Measurements from ENCODE around the gene KCNA3. TPM values are rescaled to one million over a fixed set of nuclear protein-coding genes. Genes with fewer than 3 reads are reported as not detected.

KCNA3 gene
- total RNA-seq, 1 experiment from 2014 or later = not detected

- Histone ChIP-seq H3K27ac (no peak overlapping the region), H3K27me3 (peaks cover 9% of the 10 kb centered on the region; the same call in 1 of the 2 replicates), H3K4me1 (no peaks in the 10 kb centered on the region), H3K36me3 (no peaks in the 10 kb centered on the region), H3K4me3 (no peak overlapping the region), H3K9me3 (replicated peaks) (no peaks in the 10 kb centered on the region)
- no peak for DNase-seq
Measured at GRCh38 chr1:110690709-110691365, 16.1 kb upstream of the KCNA3 start.

GRCh38 chr1:110689868-110690267 lies 15.1 kb upstream of the KCNA3 start:
- DNase-seq = no peak
- Histone ChIP-seq H3K9me3 (replicated peaks) (no peaks in the 10 kb centered on the region), H3K27me3 (peaks cover 9% of the 10 kb centered on the region; the same call in 1 of the 2 replicates), H3K4me1 (no peaks in the 10 kb centered on the region), H3K4me3 (no peak overlapping the region), H3K27ac (no peak overlapping the region), H3K36me3 (no peaks in the 10 kb centered on the region)

- Histone ChIP-seq H3K36me3 (no peaks in the 10 kb centered on the region), H3K4me1 (no peaks in the 10 kb centered on the region), H3K27ac (no peak overlapping the region), H3K27me3 (peaks cover 11% of the 10 kb centered on the region; the same call in 1 of the 2 replicates), H3K9me3 (replicated peaks) (no peaks in the 10 kb centered on the region), H3K4me3 (no peak overlapping the region)
- no peak for DNase-seq
Measured at GRCh38 chr1:110688514-110688913, 13.8 kb upstream of the KCNA3 start.

- no peak for DNase-seq
- Histone ChIP-seq H3K27me3 (peaks cover 12% of the 10 kb centered on the region; the same call in 1 of the 2 replicates), H3K36me3 (no peaks in the 10 kb centered on the region), H3K4me3 (no peak overlapping the region), H3K27ac (no peak overlapping the region), H3K9me3 (replicated peaks) (no peaks in the 10 kb centered on the region), H3K4me1 (no peaks in the 10 kb centered on the region)
Measured at GRCh38 chr1:110687250-110687649, 12.5 kb upstream of the KCNA3 start.

- no peaks in the 10 kb centered on the region for H3K36me3 ChIP-seq
- no peak for DNase-seq
- peaks cover 9% of the 10 kb centered on the region; the same call in 1 of the 2 replicates for H3K27me3 ChIP-seq
- no peaks in the 10 kb centered on the region for H3K4me1 ChIP-seq
- H3K27ac ChIP-seq = no peak overlapping the region
- no peak overlapping the region for H3K4me3 ChIP-seq
- H3K9me3 ChIP-seq (replicated peaks) = no peaks in the 10 kb centered on the region
Measured at GRCh38 chr1:110686188-110686587, 11.4 kb upstream of the KCNA3 start.

GRCh38 chr1:110684491-110684890 lies 9.8 kb upstream of the KCNA3 start:
- Histone ChIP-seq H3K27me3 (peaks cover 9% of the 10 kb centered on the region; the same call in 1 of the 2 replicates), H3K9me3 (replicated peaks) (no peaks in the 10 kb centered on the region), H3K27ac (no peak overlapping the region), H3K4me1 (no peaks in the 10 kb centered on the region), H3K36me3 (no peaks in the 10 kb centered on the region), H3K4me3 (no peak overlapping the region)
- no peak for DNase-seq

GRCh38 chr1:110682898-110683297 lies 8.2 kb upstream of the KCNA3 start:
- H3K9me3 ChIP-seq (replicated peaks) = no peaks in the 10 kb centered on the region
- no peak overlapping the region for H3K4me3 ChIP-seq
- H3K27me3 ChIP-seq = peaks cover 5% of the 10 kb centered on the region; the same call in 1 of the 2 replicates
- no peak overlapping the region for H3K27ac ChIP-seq
- H3K36me3 ChIP-seq = no peaks in the 10 kb centered on the region
- no peaks in the 10 kb centered on the region for H3K4me1 ChIP-seq
- DNase-seq = no peak

GRCh38 chr1:110680036-110680735 lies 5.4 kb upstream of the KCNA3 start:
- DNase-seq = no peak
- Histone ChIP-seq H3K36me3 (no peaks in the 10 kb centered on the region), H3K27ac (no peak overlapping the region), H3K4me1 (no peaks in the 10 kb centered on the region), H3K27me3 (peaks cover 5% of the 10 kb centered on the region; the same call in 1 of the 2 replicates), H3K9me3 (replicated peaks) (no peaks in the 10 kb centered on the region), H3K4me3 (no peak overlapping the region)

GRCh38 chr1:110677526-110677925 lies 2.8 kb upstream of the KCNA3 start:
- no peaks in the 10 kb centered on the region for H3K36me3 ChIP-seq
- no peak for DNase-seq
- H3K27me3 ChIP-seq = no peaks in the 10 kb centered on the region
- H3K9me3 ChIP-seq (replicated peaks) = no peaks in the 10 kb centered on the region
- H3K27ac ChIP-seq = no peak overlapping the region
- no peak overlapping the region for H3K4me3 ChIP-seq
- no peaks in the 10 kb centered on the region for H3K4me1 ChIP-seq

- H3K9me3 ChIP-seq (replicated peaks) = no peaks in the 10 kb centered on the region
- no peak overlapping the region for H3K27ac ChIP-seq
- no peak overlapping the region for H3K4me3 ChIP-seq
- DNase-seq = no peak
- no peaks in the 10 kb centered on the region for H3K27me3 ChIP-seq
- no peaks in the 10 kb centered on the region for H3K36me3 ChIP-seq
- H3K4me1 ChIP-seq = no peaks in the 10 kb centered on the region
Measured at GRCh38 chr1:110676970-110677369, 2.2 kb upstream of the KCNA3 start.

- Histone ChIP-seq H3K27me3 (no peaks in the 10 kb centered on the region), H3K36me3 (no peaks in the 10 kb centered on the region)
Measured at GRCh38 chr1:110675060-110675791, 486 bp upstream of the KCNA3 start.

GRCh38 chr1:110673805-110674336 lies 869 bp downstream of the KCNA3 start:
- H3K9me3 ChIP-seq (replicated peaks) = no peaks in the 10 kb centered on the region
- no peaks in the 10 kb centered on the region for H3K4me1 ChIP-seq
- no peak overlapping the region for H3K27ac ChIP-seq
- no peaks in the 10 kb centered on the region for H3K27me3 ChIP-seq
- no peak for DNase-seq
- no peak overlapping the region for H3K4me3 ChIP-seq
- H3K36me3 ChIP-seq = no peaks in the 10 kb centered on the region

More at GRCh38 chr1:110675060-110675791, 486 bp upstream of the KCNA3 start:
- H3K4me1 ChIP-seq = no peaks in the 10 kb centered on the region
- H3K4me3 ChIP-seq = no peak overlapping the region
- H3K9me3 ChIP-seq (replicated peaks) = no peaks in the 10 kb centered on the region
- no peak for DNase-seq
- no peak overlapping the region for H3K27ac ChIP-seq

- no peaks in the 10 kb centered on the region for H3K36me3 ChIP-seq
- H3K27ac ChIP-seq = no peak overlapping the region
- no peaks in the 10 kb centered on the region for H3K27me3 ChIP-seq
- no peak for DNase-seq
- H3K9me3 ChIP-seq (replicated peaks) = no peaks in the 10 kb centered on the region
- H3K4me1 ChIP-seq = no peaks in the 10 kb centered on the region
- no peak overlapping the region for H3K4me3 ChIP-seq
Measured at GRCh38 chr1:110673197-110673701, 1.5 kb downstream of the KCNA3 start.

- H3K27me3 ChIP-seq = no peaks in the 10 kb centered on the region
- H3K27ac ChIP-seq = no peak overlapping the region
- no peak for DNase-seq
- no peaks in the 10 kb centered on the region for H3K36me3 ChIP-seq
- H3K4me1 ChIP-seq = no peaks in the 10 kb centered on the region
- H3K9me3 ChIP-seq (replicated peaks) = no peaks in the 10 kb centered on the region
- no peak overlapping the region for H3K4me3 ChIP-seq
Measured at GRCh38 chr1:110672753-110673108, 2.0 kb downstream of the KCNA3 start.

Measured in SJCRH30 (cell line).